Adrenal gland (tissue), 12 donors: Measurements from ENCODE around the gene CACTIN. TPM values are rescaled to one million over a fixed set of nuclear protein-coding genes. Genes with fewer than 3 reads are reported as not detected.

Experiments
- DNase-seq, 7 donors: peaks; one replicate each; pipeline ENCODE4 v3.0.0-alpha.2; 2019 to 2020
- H3K27ac ChIP-seq, 5 donors: fragments of 200-600 bp; sonication (generic) in 4 of 5; 1 replicate in 3 of 5; 2 replicates in 2 of 5; pipeline versions ENCODE4 v1.5.1 to v1.8.0; 2016 to 2020; ENCODE audit warnings: mild to moderate bottlenecking in 1 of 5
- H3K27me3 ChIP-seq: fragments of 200-600 bp; 2 replicates; pipeline ENCODE4 v1.8.0; 2021
- H3K36me3 ChIP-seq, 2 donors: fragments of 200-600 bp; replicated peaks in 1 of 2; 1 replicate in 1 of 2; 2 replicates in 1 of 2; pipeline versions ENCODE4 v1.5.1 to v1.8.0; 2018 to 2022
- H3K4me1 ChIP-seq, 2 donors: fragments of 200-600 bp; replicated peaks in 1 of 2; 1 replicate in 1 of 2; 2 replicates in 1 of 2; pipeline versions ENCODE4 v1.5.1 to v1.8.0; 2018 to 2021
- H3K4me3 ChIP-seq, 4 donors: fragments of 200-600 bp; sonication (generic) in 3 of 4; one replicate each; pipeline ENCODE4 v1.5.1; 2016 to 2018
- H3K9me3 ChIP-seq, 3 donors: fragments of 200-600 bp; sonication (generic) in 1 of 3; replicated peaks in 1 of 3; 1 replicate in 2 of 3; 2 replicates in 1 of 3; pipeline versions ENCODE4 v1.5.1 to v1.8.0; 2016 to 2021
- CTCF ChIP-seq, 6 experiments: fragments of 450-650 bp in 4 of 6; fragments of 200-600 bp in 2 of 6; sonication (generic) in 1 of 6; IDR thresholded peaks; 1 replicate in 5 of 6; 2 replicates in 1 of 6; pipeline versions ENCODE4 v1.5.1 to v1.8.0; 2016 to 2021; ENCODE audit warnings: antibody characterized with exemption in 6 of 6, mild to moderate bottlenecking in 2 of 6, moderate library complexity in 1 of 6
- POLR2A ChIP-seq, 2 donors: fragments of 450-650 bp; IDR thresholded peaks; one replicate each; pipeline ENCODE4 v1.6.1; 2017; ENCODE audit warnings: antibody characterized with exemption in 2 of 2, mild to moderate bottlenecking in 2 of 2, moderate library complexity in 1 of 2
- WGBS, 4 donors: extraction: QIAGEN DNeasy Blood & Tissue Kit in 2 of 4; methylation state at CpG; one replicate each; pipeline versions ENCODE4 v1.1.5 to v1.1.7; 2013 to 2017; 5-methylcytosine and 5-hydroxymethylcytosine counted together
- intact Hi-C, 2 donors: fragments of 100-400 bp; cut with DNase I; formaldehyde crosslinking; loops; one replicate each; pipeline versions ENCODE4 v1.14.1 to v1.15.0; 2022 to 2023
- polyA plus RNA-seq, 3 donors: library from polyadenylated mRNA; stranded (reverse); fragments of 200-250 nt in 2 of 3; fragments of 350-450 nt in 1 of 3; fragmentation: Illumina TruSeq in 1 of 3; extraction: RNeasy Lipid Tissue Mini Kit (QIAGEN cat#74804) in 1 of 3; gene quantifications; one replicate each; pipeline ENCODE4 v1.2.3, GENCODE V29; 2013 to 2014
- total RNA-seq, 9 donors: library from RNA; depleted of rRNA in 4 of 9; stranded (reverse); fragments of >200 nt in 4 of 9; fragments of 120-200 nt in 1 of 9; fragmentation: NEBNext Ultra II Directional in 1 of 9; extraction: Animal tissue kit (Norgen Biotek cat#: 25700) in 1 of 9; gene quantifications; one replicate each; pipeline versions ENCODE4 v1.1.0 to v1.2.4, GENCODE V29; 2013 to 2023
- donor health status: healthy with polysubstance abuse.
- donor health status: Bipolar disorder and iron deficiency.
- donor health status: DM: yes; HTN: yes; CAD: no.
- donor health status: DM: no; HTN: no; CAD: no.
- donor health status: DM: no; HTN: no; CAD: no.
- donor health status: DM: yes; HTN: yes; CAD: no.

The CACTIN gene
- total and polyA plus RNA-seq, 12 donors = 5.0 to 78.4 (median 22.3) TPM

GRCh38 chr19:3661284-3662238 is 35.0 kb upstream of the CACTIN start:
- intact Hi-C loops = no loop called here
- DNase-seq = no peak
- no peak overlapping the region for H3K27ac ChIP-seq
- H3K27me3 ChIP-seq = no peaks in the 10 kb centered on the region
- H3K4me3 ChIP-seq = no peak overlapping the region
- TF ChIP-seq CTCF (IDR thresholded peaks at IDR 0.05) (no peak), POLR2A (IDR thresholded peaks at IDR 0.05) (no peak)
- H3K36me3 ChIP-seq = peaks cover 0 to 55% of the 10 kb centered on the region in 2 donors
- peaks cover 0 to 5% of the 10 kb centered on the region in 2 donors for H3K4me1 ChIP-seq
- H3K9me3 ChIP-seq = no peaks in the 10 kb centered on the region
- 91 to 96% (median 93%) methylated on average over 14 to 34 of the region's 34 CpGs for WGBS, 4 donors

- H3K36me3 ChIP-seq = peaks cover 0 to 64% of the 10 kb centered on the region in 2 donors
- H3K4me3 ChIP-seq = no peak overlapping the region
- H3K4me1 ChIP-seq = peaks cover 0 to 2% of the 10 kb centered on the region in 2 donors
- H3K9me3 ChIP-seq = no peaks in the 10 kb centered on the region
- no peaks in the 10 kb centered on the region for H3K27me3 ChIP-seq
- DNase-seq = no peak
- 85 to 91% (median 87%) methylated on average over 17 to 23 of the region's 23 CpGs for WGBS, 4 donors
- intact Hi-C loops = no loop called here
- no peak overlapping the region for H3K27ac ChIP-seq
- no peak for TF ChIP-seq POLR2A (IDR thresholded peaks at IDR 0.05)
These were observed 34.1 kb upstream of the CACTIN start for GRCh38 chr19:3660493-3661219.

GRCh38 chr19:3659746-3660112 is 33.1 kb upstream of the CACTIN start:
- TF ChIP-seq CTCF (IDR thresholded peaks at IDR 0.05) (no peak), POLR2A (IDR thresholded peaks at IDR 0.05) (no peak)
- no peaks in the 10 kb centered on the region for H3K27me3 ChIP-seq
- no peaks in the 10 kb centered on the region for H3K4me1 ChIP-seq
- WGBS, 4 donors = 90 to 98% (median 93%) methylated on average over 17 to 22 of the region's 22 CpGs
- peaks cover 0 to 65% of the 10 kb centered on the region in 2 donors for H3K36me3 ChIP-seq
- no peak overlapping the region for H3K27ac ChIP-seq
- no peak overlapping the region for H3K4me3 ChIP-seq
- no peak for DNase-seq
- intact Hi-C loops = no loop called here
- H3K9me3 ChIP-seq = no peaks in the 10 kb centered on the region

- Histone ChIP-seq H3K4me3 (no peak overlapping the region), H3K27ac (no peak overlapping the region), H3K4me1 (no peaks in the 10 kb centered on the region), H3K36me3 (peaks cover 0 to 61% of the 10 kb centered on the region in 2 donors), H3K27me3 (no peaks in the 10 kb centered on the region), H3K9me3 (no peaks in the 10 kb centered on the region)
- DNase-seq = no peak
- intact Hi-C loops = no loop called here
- 89 to 97% (median 90%) methylated on average over 24 to 37 of the region's 37 CpGs for WGBS, 4 donors
- TF ChIP-seq POLR2A (IDR thresholded peaks at IDR 0.05) (no peak), CTCF (IDR thresholded peaks at IDR 0.05) (no peak)
These were observed 32.5 kb upstream of the CACTIN start for GRCh38 chr19:3658870-3659745.
